OCI-LY1 (cell line): Measurements from ENCODE around the gene SURF4.

Experiments
- EZH2 ChIP-seq: fragments of 200-600 bp; sonication (generic), shearing (Covaris generic); IDR thresholded peaks from 2 replicates; pipeline ENCODE4 v1.8.0; 2017; ENCODE audit warnings: borderline replicate concordance, mixed run types, mild to moderate bottlenecking, antibody characterized with exemption, low read length, moderate library complexity, mixed read lengths
- TF ChIP-seq, protein P1 (sequence below): fragments of 200-600 bp; sonication (generic), shearing (Covaris generic); IDR thresholded peaks from 2 replicates; pipeline ENCODE4 v1.5.1; 2017; ENCODE audit warnings: mild to moderate bottlenecking, antibody characterized with exemption, low read length, moderate library complexity, mixed read lengths

GRCh38 chr9:133331641-133332380 lies 44.0 kb downstream of the SURF4 start:
- TF ChIP-seq, protein P1, sequence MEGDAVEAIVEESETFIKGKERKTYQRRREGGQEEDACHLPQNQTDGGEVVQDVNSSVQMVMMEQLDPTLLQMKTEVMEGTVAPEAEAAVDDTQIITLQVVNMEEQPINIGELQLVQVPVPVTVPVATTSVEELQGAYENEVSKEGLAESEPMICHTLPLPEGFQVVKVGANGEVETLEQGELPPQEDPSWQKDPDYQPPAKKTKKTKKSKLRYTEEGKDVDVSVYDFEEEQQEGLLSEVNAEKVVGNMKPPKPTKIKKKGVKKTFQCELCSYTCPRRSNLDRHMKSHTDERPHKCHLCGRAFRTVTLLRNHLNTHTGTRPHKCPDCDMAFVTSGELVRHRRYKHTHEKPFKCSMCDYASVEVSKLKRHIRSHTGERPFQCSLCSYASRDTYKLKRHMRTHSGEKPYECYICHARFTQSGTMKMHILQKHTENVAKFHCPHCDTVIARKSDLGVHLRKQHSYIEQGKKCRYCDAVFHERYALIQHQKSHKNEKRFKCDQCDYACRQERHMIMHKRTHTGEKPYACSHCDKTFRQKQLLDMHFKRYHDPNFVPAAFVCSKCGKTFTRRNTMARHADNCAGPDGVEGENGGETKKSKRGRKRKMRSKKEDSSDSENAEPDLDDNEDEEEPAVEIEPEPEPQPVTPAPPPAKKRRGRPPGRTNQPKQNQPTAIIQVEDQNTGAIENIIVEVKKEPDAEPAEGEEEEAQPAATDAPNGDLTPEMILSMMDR, result no peak
- no peak for TF ChIP-seq EZH2
